HG03196 (cell line): Measurements from ENCODE around the gene MMGT1.
"Not testable (repeated sequence)": the region's sequence is repeated elsewhere in the genome, so short reads cannot be mapped to it uniquely, and the experiment has no call there.

Source experiments
- ATAC-seq: cut with Tn5 transposase; IDR thresholded peaks from one replicate; pipeline ENCODE4 v1.9.1; 2021; ENCODE audit not compliant: unreplicated experiment

The MMGT1 gene

GRCh38 chrX:135927897-135928296 is 45.9 kb downstream of the MMGT1 start:
- ATAC-seq = no peak

DNA sequence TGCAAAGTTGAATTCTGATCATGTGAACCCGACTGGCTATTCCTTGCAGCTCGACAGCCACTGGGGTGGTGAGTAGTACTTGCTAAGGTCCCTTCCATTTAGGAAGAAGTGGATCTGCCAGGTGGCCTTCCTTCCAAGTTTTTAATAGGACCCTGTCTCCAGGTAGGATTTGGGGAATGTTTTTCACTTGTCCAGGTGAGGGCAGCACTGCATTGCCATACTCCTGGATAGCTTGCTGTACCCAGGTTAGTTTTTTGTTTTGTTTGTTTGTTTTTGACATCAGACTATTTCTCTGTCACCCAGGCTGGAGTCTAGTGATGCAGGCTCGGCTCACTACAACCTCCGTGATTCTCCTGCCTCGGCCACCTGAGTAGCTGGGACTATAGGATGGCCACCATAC is 50.4 kb downstream of the MMGT1 start:
- ATAC-seq = no peak

- not testable (repeated sequence) for ATAC-seq
Observed at GRCh38 chrX:135920516-135920915, 53.3 kb downstream of the MMGT1 start.

DNA sequence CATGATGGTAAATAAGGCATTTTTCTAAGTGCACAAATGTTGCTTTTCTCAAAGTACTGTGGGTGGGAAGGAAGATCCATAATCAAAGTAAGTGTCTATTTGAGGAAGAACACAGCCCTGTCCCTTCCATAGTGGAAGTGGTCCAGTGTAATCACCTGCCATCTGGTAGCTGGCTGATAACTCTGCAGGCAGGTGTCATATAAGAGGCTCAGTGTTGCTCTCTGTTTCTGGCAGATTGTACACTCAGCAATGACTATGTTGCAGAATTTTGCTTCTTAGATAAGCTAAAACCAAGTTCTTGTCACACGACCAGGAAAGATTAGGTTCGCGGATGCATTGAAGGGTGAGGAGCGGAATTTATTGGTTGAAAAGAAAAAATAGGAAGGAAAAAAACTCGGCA is 59.4 kb downstream of the MMGT1 start:
- no peak for ATAC-seq
